Stimulated activated effector memory CD8-positive, alpha-beta T cell treated with anti-CD3 and anti-CD28 coated beads, Interleukin-12 subunit alpha, Interleukin-12 subunit beta, amount 100 ng/mL, for 72 hours (primary cell): ENCODE results near the gene CCDC154.

Source experiments
- ATAC-seq: fragments of 150-1000 bp; cut with Tn5 transposase; 2 replicates; pipeline ENCODE4 v1.10.0; 2021
- DNase-seq, 2 donors: peaks; one replicate each; pipeline ENCODE4 v3.0.0; 2021 to 2022; ENCODE audit warnings: low spot score in 2 of 2
- H3K27ac Mint-ChIP-seq: one replicate; pipeline ENCODE4 v1.8.0; 2022; ENCODE audit warnings: mild to moderate bottlenecking, mixed read lengths
- H3K36me3 Mint-ChIP-seq: one replicate; pipeline ENCODE4 v1.8.0; 2022; ENCODE audit warnings: mild to moderate bottlenecking, mixed read lengths
- H3K4me1 Mint-ChIP-seq: one replicate; pipeline ENCODE4 v1.8.0; 2022; ENCODE audit warnings: mixed read lengths
- H3K4me3 Mint-ChIP-seq: one replicate; pipeline ENCODE4 v1.8.0; 2022; ENCODE audit warnings: mild to moderate bottlenecking, mixed read lengths
- H3K9me3 Mint-ChIP-seq: one replicate; pipeline ENCODE4 v1.8.0; 2022; ENCODE audit warnings: mixed read lengths

The CCDC154 gene

GRCh38 chr16:1403036-1403435, 41.3 kb downstream of the CCDC154 start:
- Mint-ChIP-seq H3K27ac (no peak overlapping the region), H3K9me3 (no peaks in the 10 kb centered on the region), H3K4me3 (no peak overlapping the region), H3K36me3 (peaks cover 71% of the 10 kb centered on the region), H3K4me1 (peaks cover 29% of the 10 kb centered on the region)
- no peak for DNase-seq
- ATAC-seq, result no peak

GRCh38 chr16:1401758-1402154, 42.6 kb downstream of the CCDC154 start:
- no peak overlapping the region for H3K27ac Mint-ChIP-seq
- no peak for DNase-seq
- no peaks in the 10 kb centered on the region for H3K9me3 Mint-ChIP-seq
- H3K4me1 Mint-ChIP-seq, result peaks cover 24% of the 10 kb centered on the region
- H3K36me3 Mint-ChIP-seq, result peaks cover 62% of the 10 kb centered on the region
- H3K4me3 Mint-ChIP-seq, result no peak overlapping the region
- no peak for ATAC-seq

- peaks cover 57% of the 10 kb centered on the region for H3K36me3 Mint-ChIP-seq
- DNase-seq, result no peak
- ATAC-seq, result no peak
- H3K4me1 Mint-ChIP-seq, result peaks cover 24% of the 10 kb centered on the region
- H3K27ac Mint-ChIP-seq, result no peak overlapping the region
- H3K4me3 Mint-ChIP-seq, result no peak overlapping the region
- H3K9me3 Mint-ChIP-seq, result no peaks in the 10 kb centered on the region
Measured at GRCh38 chr16:1401061-1401757, 43.1 kb downstream of the CCDC154 start.

DNA sequence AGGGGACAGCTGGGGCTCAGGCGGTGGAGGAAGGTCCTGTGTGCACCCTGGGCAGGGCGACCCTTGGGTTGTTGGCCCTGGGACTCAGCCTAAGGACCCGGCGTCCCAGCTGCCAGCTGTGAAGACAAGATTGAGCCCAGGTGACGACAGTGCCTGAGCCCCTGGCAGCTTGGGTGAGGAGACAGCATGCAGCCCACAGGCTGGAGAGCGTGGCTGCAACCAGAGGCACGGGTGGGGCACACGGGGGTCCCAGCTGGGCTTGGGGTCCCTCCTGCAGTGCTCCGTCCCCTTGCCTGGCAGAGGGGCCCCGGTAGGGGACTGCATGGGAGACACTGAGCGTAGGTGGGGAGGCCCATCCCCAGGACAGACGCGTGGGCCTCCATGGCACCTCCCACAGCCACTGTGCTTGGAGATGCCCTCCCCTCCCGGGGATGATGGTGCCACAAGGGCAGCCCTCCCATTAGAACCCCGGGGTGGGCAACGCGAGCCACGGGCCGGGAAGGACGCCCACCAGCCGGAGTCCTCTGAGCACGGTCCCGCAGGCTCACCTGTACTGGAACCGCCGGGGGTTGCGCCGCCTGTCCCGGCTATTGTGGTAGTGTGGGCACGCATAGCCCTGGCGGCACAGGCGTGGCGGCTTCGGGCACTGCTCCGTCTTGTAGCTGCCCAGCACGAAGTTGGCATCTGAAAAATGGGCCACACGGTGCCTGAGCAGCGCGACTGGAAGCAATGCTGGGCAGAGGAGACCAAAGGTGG, 45.4 kb downstream of the CCDC154 start:
- no peak overlapping the region for H3K27ac Mint-ChIP-seq
- peaks cover 16% of the 10 kb centered on the region for H3K4me1 Mint-ChIP-seq
- peaks cover 54% of the 10 kb centered on the region for H3K36me3 Mint-ChIP-seq
- DNase-seq, result no peak
- H3K4me3 Mint-ChIP-seq, result no peak overlapping the region
- H3K9me3 Mint-ChIP-seq, result no peaks in the 10 kb centered on the region
- no peak for ATAC-seq

DNA sequence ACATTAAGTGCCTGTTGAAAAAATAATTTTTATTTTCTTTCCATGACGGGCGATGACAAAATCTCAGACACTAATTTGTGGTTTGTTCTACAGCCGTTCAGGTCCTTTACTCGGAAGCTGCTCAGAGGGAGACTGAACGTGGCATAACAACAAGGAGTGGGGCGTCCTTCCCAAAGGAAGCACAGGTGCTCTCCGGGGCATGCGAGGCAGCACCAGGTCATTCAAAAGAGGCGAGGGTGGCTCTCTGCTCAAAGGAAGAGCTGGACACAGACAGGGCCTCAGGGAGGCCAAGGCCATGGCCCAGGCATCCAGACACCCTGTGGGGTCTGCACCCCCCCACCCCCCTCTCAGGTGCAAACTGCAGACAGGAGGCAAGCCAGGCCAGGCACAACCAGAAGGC, 46.0 kb downstream of the CCDC154 start:
- no peaks in the 10 kb centered on the region for H3K9me3 Mint-ChIP-seq
- peaks cover 48% of the 10 kb centered on the region for H3K36me3 Mint-ChIP-seq
- H3K4me1 Mint-ChIP-seq, result peaks cover 12% of the 10 kb centered on the region
- H3K27ac Mint-ChIP-seq, result no peak overlapping the region
- DNase-seq (no peak), ATAC-seq (no peak)
- H3K4me3 Mint-ChIP-seq, result no peak overlapping the region

- Mint-ChIP-seq H3K4me1 (peaks cover 10% of the 10 kb centered on the region), H3K9me3 (no peaks in the 10 kb centered on the region), H3K27ac (no peak overlapping the region), H3K36me3 (peaks cover 48% of the 10 kb centered on the region), H3K4me3 (no peak overlapping the region)
- no peak for DNase-seq
- no peak for ATAC-seq
Measured at GRCh38 chr16:1397779-1398178, 46.6 kb downstream of the CCDC154 start.

DNA sequence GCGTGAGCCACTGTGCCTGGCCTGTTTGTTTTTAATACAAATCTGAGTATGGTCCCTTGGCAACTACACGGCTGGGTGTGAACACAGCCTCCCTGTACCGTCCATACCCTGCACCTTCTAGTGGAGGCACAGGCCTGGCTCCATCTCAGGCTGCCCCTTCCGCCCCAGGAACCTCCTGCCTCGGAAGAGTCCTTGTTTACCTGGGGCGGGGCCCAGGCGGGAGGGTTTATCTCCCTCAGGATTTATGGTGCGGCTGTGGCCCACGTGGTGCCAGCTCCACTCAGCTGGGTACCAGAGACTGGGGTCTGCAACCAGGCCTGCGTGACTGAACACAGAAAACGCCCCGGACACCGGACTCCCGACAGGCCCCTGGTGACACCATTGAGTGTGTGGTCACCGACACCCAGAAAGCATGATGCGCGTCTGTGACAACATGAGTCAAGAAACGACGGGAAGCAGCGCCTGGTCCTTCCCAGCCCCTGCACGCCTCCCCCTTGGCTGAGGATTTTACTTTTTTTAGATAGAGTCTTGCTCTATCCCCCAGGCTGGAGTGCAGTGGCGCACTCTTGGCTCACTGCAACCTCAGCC, 48.8 kb downstream of the CCDC154 start:
- Mint-ChIP-seq H3K9me3 (no peaks in the 10 kb centered on the region), H3K36me3 (peaks cover 51% of the 10 kb centered on the region), H3K4me1 (no peaks in the 10 kb centered on the region), H3K4me3 (no peak overlapping the region), H3K27ac (no peak overlapping the region)
- no peak for ATAC-seq
- no peak for DNase-seq

- H3K4me3 Mint-ChIP-seq, result no peak overlapping the region
- H3K9me3 Mint-ChIP-seq, result no peaks in the 10 kb centered on the region
- ATAC-seq (no peak), DNase-seq (no peak)
- H3K4me1 Mint-ChIP-seq, result no peaks in the 10 kb centered on the region
- peaks cover 51% of the 10 kb centered on the region for H3K36me3 Mint-ChIP-seq
- no peak overlapping the region for H3K27ac Mint-ChIP-seq
Measured at GRCh38 chr16:1394367-1394951, 49.9 kb downstream of the CCDC154 start.

DNA sequence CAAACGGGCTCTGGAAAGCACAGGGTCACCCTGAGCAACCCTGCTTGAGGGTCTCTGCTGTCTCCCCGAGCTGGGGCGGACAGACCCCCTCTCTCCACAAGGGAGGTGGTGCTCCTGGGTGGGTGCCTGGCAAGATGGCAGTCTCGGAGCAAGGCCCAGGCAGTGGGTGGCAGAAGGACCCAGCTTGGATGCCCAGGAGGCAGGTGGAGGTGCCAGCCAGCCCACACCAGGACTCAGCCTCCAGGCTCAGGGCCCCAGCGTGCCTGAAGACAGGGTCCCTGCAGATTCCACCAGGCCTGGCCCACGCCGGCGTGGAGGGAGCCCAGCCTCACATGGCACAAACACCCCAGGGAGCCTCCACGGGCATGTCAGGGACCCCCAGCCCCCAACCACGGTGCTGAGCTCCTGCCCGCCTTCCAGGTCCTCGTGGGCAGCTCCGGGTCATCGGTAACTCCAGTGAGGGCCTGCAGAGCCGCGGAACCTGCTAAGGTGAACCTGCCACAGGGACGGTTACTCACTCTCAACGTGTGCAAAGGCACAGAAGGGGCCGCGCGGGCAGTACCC, 50.7 kb downstream of the CCDC154 start:
- H3K4me1 Mint-ChIP-seq, result no peaks in the 10 kb centered on the region
- ATAC-seq (no peak), DNase-seq (no peak)
- no peak overlapping the region for H3K27ac Mint-ChIP-seq
- peaks cover 48% of the 10 kb centered on the region for H3K36me3 Mint-ChIP-seq
- H3K4me3 Mint-ChIP-seq, result no peak overlapping the region
- no peaks in the 10 kb centered on the region for H3K9me3 Mint-ChIP-seq

DNA sequence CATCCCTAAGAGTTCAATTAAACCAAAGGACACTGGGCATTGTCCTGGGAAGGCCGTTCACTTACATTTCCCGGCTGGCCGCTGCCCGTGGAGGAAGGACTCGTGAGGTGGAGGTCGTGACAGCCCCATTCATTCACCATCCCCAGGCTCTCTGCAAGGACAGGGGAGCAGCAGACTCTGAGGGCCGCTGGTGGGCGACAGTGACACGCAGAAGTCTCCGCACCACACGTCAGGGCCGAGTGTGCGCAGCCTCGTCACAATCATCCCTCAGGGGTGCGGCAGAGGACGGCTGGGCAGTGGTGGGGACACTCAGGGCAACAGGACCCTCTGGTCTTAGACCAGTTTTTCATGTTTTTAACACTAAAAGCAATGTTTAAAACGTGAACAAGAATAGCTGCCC, 51.5 kb downstream of the CCDC154 start:
- H3K36me3 Mint-ChIP-seq, result peaks cover 48% of the 10 kb centered on the region
- no peak overlapping the region for H3K27ac Mint-ChIP-seq
- ATAC-seq (no peak), DNase-seq (no peak)
- no peak overlapping the region for H3K4me3 Mint-ChIP-seq
- H3K9me3 Mint-ChIP-seq, result no peaks in the 10 kb centered on the region
- no peaks in the 10 kb centered on the region for H3K4me1 Mint-ChIP-seq

- DNase-seq (no peak), ATAC-seq (no peak)
- Mint-ChIP-seq H3K4me1 (no peaks in the 10 kb centered on the region), H3K36me3 (peaks cover 47% of the 10 kb centered on the region), H3K4me3 (no peak overlapping the region), H3K9me3 (no peaks in the 10 kb centered on the region), H3K27ac (no peak overlapping the region)
Measured at GRCh38 chr16:1390239-1390779, 54.0 kb downstream of the CCDC154 start.

GRCh38 chr16:1389762-1390161, 54.6 kb downstream of the CCDC154 start:
- DNase-seq, result no peak
- Mint-ChIP-seq H3K4me3 (no peak overlapping the region), H3K36me3 (peaks cover 45% of the 10 kb centered on the region), H3K4me1 (no peaks in the 10 kb centered on the region), H3K27ac (no peak overlapping the region), H3K9me3 (no peaks in the 10 kb centered on the region)
- no peak for ATAC-seq

GRCh38 chr16:1387331-1387730, 57.0 kb downstream of the CCDC154 start:
- DNase-seq (no peak), ATAC-seq (no peak)
- Mint-ChIP-seq H3K36me3 (peaks cover 47% of the 10 kb centered on the region), H3K4me1 (no peaks in the 10 kb centered on the region), H3K27ac (no peak overlapping the region), H3K4me3 (no peak overlapping the region), H3K9me3 (no peaks in the 10 kb centered on the region)

- H3K4me3 Mint-ChIP-seq, result no peak overlapping the region
- H3K36me3 Mint-ChIP-seq, result peaks cover 47% of the 10 kb centered on the region
Measured at GRCh38 chr16:1385232-1385631, 59.1 kb downstream of the CCDC154 start.

More at GRCh38 chr16:1385232-1385631, 59.1 kb downstream of the CCDC154 start:
- DNase-seq (no peak), ATAC-seq (no peak)
- no peak overlapping the region for H3K27ac Mint-ChIP-seq
- no peaks in the 10 kb centered on the region for H3K9me3 Mint-ChIP-seq
- peaks cover under 1% of the 10 kb centered on the region for H3K4me1 Mint-ChIP-seq
